Heart right ventricle (tissue), 16 donors: Measurements from ENCODE around the gene ANKMY2. TPM values are rescaled to one million over a fixed set of nuclear protein-coding genes. Genes with fewer than 3 reads are reported as not detected.

Source experiments
- ATAC-seq, 8 donors: fragments of 200-7000 bp; cut with Tn5 transposase; one replicate each; pipeline ENCODE4 v1.9.1; 2020; ENCODE audit warnings: mild to moderate bottlenecking in 8 of 8, moderate library complexity in 8 of 8, moderate number of reproducible peaks in 1 of 8
- DNase-seq, 2 donors: peaks; one replicate each; pipeline ENCODE4 v3.0.0-alpha.2; 2020
- H3K27ac ChIP-seq, 10 donors: fragments of 200-600 bp; sonication (generic) in 2 of 10; one replicate each; pipeline versions ENCODE4 v1.5.0 to v1.8.0; 2020 to 2022; ENCODE audit warnings: mild to moderate bottlenecking in 3 of 10
- H3K27me3 ChIP-seq, 7 donors: fragments of 200-600 bp; one replicate each; pipeline ENCODE4 v1.8.0; 2021 to 2022; ENCODE audit warnings: mild to moderate bottlenecking in 2 of 7
- H3K36me3 ChIP-seq, 9 donors: fragments of 200-600 bp; sonication (generic) in 1 of 9; one replicate each; pipeline versions ENCODE4 v1.5.0 to v1.8.0; 2020 to 2022; ENCODE audit warnings: mild to moderate bottlenecking in 2 of 9
- H3K4me1 ChIP-seq, 9 donors: fragments of 200-600 bp; sonication (generic) in 1 of 9; one replicate each; pipeline versions ENCODE4 v1.5.0 to v1.8.0; 2020 to 2022; ENCODE audit warnings: mild to moderate bottlenecking in 4 of 9
- H3K4me3 ChIP-seq, 10 donors: fragments of 200-600 bp; sonication (generic) in 2 of 10; one replicate each; pipeline versions ENCODE4 v1.5.0 to v1.8.0; 2020 to 2022; ENCODE audit warnings: mild to moderate bottlenecking in 7 of 10, moderate library complexity in 2 of 10
- H3K9me3 ChIP-seq, 11 donors: fragments of 200-600 bp in 10 of 11; sonication (generic) in 2 of 11; one replicate each; pipeline versions ENCODE4 v1.5.0 to v1.8.0; 2013 to 2022; ENCODE audit warnings: mild to moderate bottlenecking in 2 of 11, control low read depth in 1 of 11, moderate library complexity in 1 of 11
- WGBS, 2 donors: extraction: QIAGEN DNeasy Blood & Tissue Kit; methylation state at CpG; one replicate each; pipeline ENCODE4 v1.1.7; 2013; ENCODE audit warnings: inconsistent platforms in 1 of 2; 5-methylcytosine and 5-hydroxymethylcytosine counted together
- intact Hi-C, 10 donors: fragments of 100-400 bp; cut with DNase I; formaldehyde crosslinking; loops; one replicate each; pipeline versions ENCODE4 v1.11.1 to v1.14.2; 2022
- polyA plus RNA-seq, 2 donors: library from polyadenylated mRNA; stranded (reverse); fragments of 200-250 nt; gene quantifications; one replicate each; pipeline ENCODE4 v1.2.3, GENCODE V29; 2013
- total RNA-seq, 10 donors: library from RNA; stranded (reverse); fragmentation: NEBNext Ultra II Directional in 3 of 10; extraction: Animal tissue kit (Norgen Biotek cat#: 25700) in 3 of 10; gene quantifications; one replicate each; pipeline versions ENCODE4 v1.2.1 to v1.2.4, GENCODE V29; 2021 to 2023
- TF ChIP-seq, protein P1 (sequence below), 9 donors: fragments of 200-600 bp; sonication (generic) in 2 of 9; IDR thresholded peaks; one replicate each; pipeline versions ENCODE4 v1.5.0 to v1.8.0; 2021 to 2022; ENCODE audit warnings: antibody characterized with exemption in 9 of 9, mild to moderate bottlenecking in 5 of 9, moderate library complexity in 1 of 9
- donor health status: Arrhythmogenic right ventricular cardiomyopathy.
- donor health status: ischemic (EF 13 %, LVEDD 7.1; RV severe dilation, severe dysfunction).
- donor health status: healthy with polysubstance abuse.
- donor health status: DM: no; HTN: yes; CAD: no.
- donor health status: DM: no; HTN: no; CAD: no.
- donor health status: ischemic (EF 25% LVEDD 6.9; RV normal size, moderate dysfunction).
- donor health status: ischemic (EF 25% LVEDD 5.7; RV mildly dilated, moderate dysfunction).
- donor health status: healthy.
- donor health status: DM: yes; HTN: yes; CAD: no.
- donor health status: Ischemic cardiomyopathy.
- donor health status: ischemic (EF 35%, LVEDD 5.7; RV mildly dilated, moderate dysfunction).
- donor health status: nonischemic (EF 11% LVEDD 7.7; RV severe dilation, severe dysfunction).
- donor health status: DM: yes; HTN: yes; CAD: no.
- donor health status: PGD.
- donor health status: ischemic (EF 29% LVEDD 5.4; RV normal size, mild dysfunction).
- donor health status: nonischemic (EF 23%, LVEDD 6.1; RV moderate dilation, normal function).

Gene ANKMY2
- total and polyA plus RNA-seq, 12 donors: 10.7 to 46.7 (median 32.8) TPM

DNA sequence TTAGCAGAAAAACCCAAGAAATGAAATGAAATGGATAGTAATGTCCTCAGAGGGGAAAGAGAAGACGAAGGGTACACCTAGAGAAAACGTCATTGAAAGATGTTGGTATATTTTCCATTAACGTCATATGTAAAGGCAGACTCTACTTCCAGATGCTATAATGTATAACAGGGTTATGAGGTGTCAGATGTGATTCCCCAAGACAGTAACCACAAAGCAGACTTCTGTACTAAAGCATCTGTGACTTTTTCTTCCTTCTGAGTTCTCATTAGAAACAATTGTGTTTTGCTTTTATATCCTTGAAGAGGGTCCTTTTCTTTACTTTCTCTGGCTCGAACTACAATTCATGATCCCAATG lies 81.6 kb downstream of the ANKMY2 start:
- WGBS, 2 donors: 91 to 92% methylated on average over 4 of the region's 4 CpGs
- intact Hi-C loops: loop anchor here (2.0 to 10.0 kb wide), 10 partner anchors 131 to 487 kb away; no protein-coding TSS in a partner anchor
- H3K36me3 ChIP-seq: no peaks in the 10 kb centered on the region
- no peaks in the 10 kb centered on the region for H3K9me3 ChIP-seq
- H3K4me1 ChIP-seq: peaks cover 0 to 7% (median 0%) of the 10 kb centered on the region in 9 donors
- H3K27ac ChIP-seq: no peak overlapping the region
- ATAC-seq (no peak), DNase-seq (no peak)
- H3K4me3 ChIP-seq: no peak overlapping the region
- TF ChIP-seq, protein P1, sequence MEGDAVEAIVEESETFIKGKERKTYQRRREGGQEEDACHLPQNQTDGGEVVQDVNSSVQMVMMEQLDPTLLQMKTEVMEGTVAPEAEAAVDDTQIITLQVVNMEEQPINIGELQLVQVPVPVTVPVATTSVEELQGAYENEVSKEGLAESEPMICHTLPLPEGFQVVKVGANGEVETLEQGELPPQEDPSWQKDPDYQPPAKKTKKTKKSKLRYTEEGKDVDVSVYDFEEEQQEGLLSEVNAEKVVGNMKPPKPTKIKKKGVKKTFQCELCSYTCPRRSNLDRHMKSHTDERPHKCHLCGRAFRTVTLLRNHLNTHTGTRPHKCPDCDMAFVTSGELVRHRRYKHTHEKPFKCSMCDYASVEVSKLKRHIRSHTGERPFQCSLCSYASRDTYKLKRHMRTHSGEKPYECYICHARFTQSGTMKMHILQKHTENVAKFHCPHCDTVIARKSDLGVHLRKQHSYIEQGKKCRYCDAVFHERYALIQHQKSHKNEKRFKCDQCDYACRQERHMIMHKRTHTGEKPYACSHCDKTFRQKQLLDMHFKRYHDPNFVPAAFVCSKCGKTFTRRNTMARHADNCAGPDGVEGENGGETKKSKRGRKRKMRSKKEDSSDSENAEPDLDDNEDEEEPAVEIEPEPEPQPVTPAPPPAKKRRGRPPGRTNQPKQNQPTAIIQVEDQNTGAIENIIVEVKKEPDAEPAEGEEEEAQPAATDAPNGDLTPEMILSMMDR (IDR thresholded peaks at IDR 0.05): no peak
- H3K27me3 ChIP-seq: no peaks in the 10 kb centered on the region

DNA sequence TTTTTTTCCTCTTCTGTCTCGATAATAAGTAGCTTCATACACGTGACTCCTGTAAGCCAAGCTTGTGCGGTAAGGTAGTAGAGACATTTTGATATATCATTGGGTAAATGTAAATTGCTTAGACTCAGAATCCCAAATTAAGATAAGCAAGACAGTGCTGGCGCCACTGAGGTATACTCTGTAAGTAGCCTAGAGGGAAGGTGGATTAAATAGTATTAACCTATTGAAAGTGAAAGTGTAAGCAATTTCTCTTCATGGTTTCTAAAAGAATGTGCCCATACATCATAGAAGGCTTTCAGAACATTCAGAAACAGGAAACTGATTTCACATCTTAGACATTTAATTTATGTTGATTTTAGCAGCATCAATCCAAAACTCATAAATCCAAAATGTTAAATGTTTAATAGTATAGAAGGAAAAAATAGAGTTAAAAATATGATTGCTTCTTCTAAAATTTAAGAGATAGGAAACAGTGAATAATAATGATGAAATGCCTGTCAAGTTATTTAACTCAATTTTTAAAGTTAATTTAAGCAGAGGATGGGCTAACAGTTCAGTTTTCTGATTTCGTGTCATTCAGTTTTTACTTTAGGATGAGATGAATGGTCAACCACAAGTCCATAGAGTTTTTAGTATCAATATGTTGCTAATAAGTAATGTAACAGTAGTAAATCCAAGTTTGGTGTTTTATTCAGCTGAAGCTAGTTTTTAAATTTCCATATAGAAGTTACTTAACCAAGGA lies 82.1 kb downstream of the ANKMY2 start:
- TF ChIP-seq, protein P1 (IDR thresholded peaks at IDR 0.05): no peak
- intact Hi-C loops: loop anchor here (2.0 to 10.0 kb wide), 11 partner anchors 131 to 487 kb away; no protein-coding TSS in a partner anchor
- Histone ChIP-seq H3K36me3 (no peaks in the 10 kb centered on the region), H3K4me1 (peaks cover 0 to 7% (median 0%) of the 10 kb centered on the region in 9 donors), H3K9me3 (no peaks in the 10 kb centered on the region), H3K4me3 (peak overlapping the region in 1 of 10 donors; percentile 25), H3K27me3 (no peaks in the 10 kb centered on the region), H3K27ac (no peak overlapping the region)
- no peak for ATAC-seq
- DNase-seq: no peak
- WGBS, 2 donors: 85 to 92% methylated on average over 5 of the region's 5 CpGs

DNA sequence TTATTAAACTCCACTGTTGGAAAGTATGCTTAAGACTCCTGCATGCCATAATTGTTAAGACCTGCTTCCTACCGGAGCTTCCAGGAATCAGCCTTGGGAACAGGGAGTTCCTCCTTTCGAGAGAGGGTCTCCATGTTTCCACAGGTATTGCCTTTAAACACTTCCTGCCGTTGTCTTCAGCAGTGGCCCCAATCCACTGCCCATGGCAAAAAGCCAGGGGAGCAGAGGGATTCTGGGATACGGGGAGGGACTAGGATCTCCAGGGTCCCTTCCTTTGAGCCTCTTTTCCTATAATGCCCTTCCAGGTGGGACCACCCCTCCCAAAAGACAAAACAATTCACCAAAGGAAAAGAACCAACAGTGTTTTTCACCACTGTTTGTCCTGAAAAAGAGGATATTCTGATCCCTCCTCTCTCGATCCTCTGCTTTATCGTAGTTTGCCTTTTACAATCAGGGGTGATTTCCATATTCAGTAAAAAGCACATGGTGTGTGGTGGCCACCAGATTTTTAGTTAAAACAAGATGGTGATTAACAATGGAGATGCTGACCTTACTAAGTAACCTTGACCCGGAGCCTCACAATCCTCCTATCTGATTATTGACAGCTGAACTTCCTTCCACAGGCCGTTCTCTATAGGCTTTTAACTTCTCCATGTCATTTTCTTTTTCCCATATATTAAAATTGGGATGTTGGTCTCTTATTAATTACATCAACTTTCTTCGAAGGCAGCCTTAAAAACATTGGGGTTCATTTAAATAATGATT lies 82.9 kb downstream of the ANKMY2 start:
- H3K4me1 ChIP-seq: peaks cover 0 to 7% (median 0%) of the 10 kb centered on the region in 9 donors
- H3K36me3 ChIP-seq: no peaks in the 10 kb centered on the region
- 90% methylated on average over 9 of the region's 9 CpGs for WGBS, 2 donors
- no peaks in the 10 kb centered on the region for H3K27me3 ChIP-seq
- intact Hi-C loops: loop anchor here in 6 of 10 donors (2.0 to 10.0 kb wide), 6 partner anchors 130 to 486 kb away; no protein-coding TSS in a partner anchor
- TF ChIP-seq, protein P1 (IDR thresholded peaks at IDR 0.05): no peak
- ATAC-seq: no peak
- H3K4me3 ChIP-seq: peak overlapping the region in 1 of 10 donors; percentile 25
- no peak for DNase-seq
- no peaks in the 10 kb centered on the region for H3K9me3 ChIP-seq
- H3K27ac ChIP-seq: no peak overlapping the region

DNA sequence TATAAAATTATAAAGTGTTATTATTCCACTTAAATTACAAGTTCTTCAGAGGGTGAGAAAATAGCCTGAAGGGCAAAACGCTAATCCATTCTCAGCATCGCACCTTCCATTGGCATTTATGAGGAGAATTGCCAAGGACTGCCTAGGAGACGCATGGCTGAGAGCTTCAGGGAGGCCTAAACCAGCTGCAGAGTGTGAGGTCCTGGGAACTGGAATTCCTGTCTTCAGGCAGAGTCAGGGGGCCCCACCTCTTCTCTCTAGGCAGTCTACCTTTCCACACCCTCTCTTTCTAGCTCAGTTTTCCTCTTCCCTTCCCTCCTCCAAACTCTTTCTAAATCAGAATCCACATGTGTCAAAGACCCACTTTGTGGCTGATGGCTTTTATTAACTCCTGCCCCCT lies 83.6 kb downstream of the ANKMY2 start:
- intact Hi-C loops: loop anchor here in 6 of 10 donors (2.0 to 10.0 kb wide), 6 partner anchors 130 to 485 kb away; no protein-coding TSS in a partner anchor
- TF ChIP-seq, protein P1 (IDR thresholded peaks at IDR 0.05): no peak
- no peak for ATAC-seq

More for the DNA sequence above, 83.6 kb downstream of the ANKMY2 start:
- Histone ChIP-seq H3K9me3 (no peaks in the 10 kb centered on the region), H3K27me3 (no peaks in the 10 kb centered on the region), H3K36me3 (no peaks in the 10 kb centered on the region), H3K27ac (no peak overlapping the region), H3K4me1 (peaks cover 0 to 7% (median 0%) of the 10 kb centered on the region in 9 donors), H3K4me3 (no peak overlapping the region)
- 91 to 92% methylated on average over 3 of the region's 3 CpGs for WGBS, 2 donors
- DNase-seq: no peak
